Measurements from ENCODE around the gene MTAP. TPM values are rescaled to one million over a fixed set of nuclear protein-coding genes. Genes with fewer than 3 reads are reported as not detected.

The MTAP gene
- total and polyA plus RNA-seq, 9 of the 15 experiments (the other 6 are each of a cell fraction or from before 2014, with no cell fraction given), result 0.07 TPM; not detected in 8

GRCh38 chr9:21919377-21920362, 117.2 kb downstream of the MTAP start:
- intact Hi-C loops (cut with micrococcal nuclease), result no loop called here
- no peak for DNase-seq (ENCODE audit: extremely low read depth in 1 of 4, low spot score in 3 of 4)
- BruUV-seq (replicated peaks), result no TSS peak
- ChIA-PET POLR2A (no interaction called here), CTCF (ENCODE audit: low intra/inter-chr PET ratio) (no interaction called here)
- Histone ChIP-seq H3K9ac (ENCODE audit: insufficient read depth in 1 of 2, low read depth in 2 of 2, low read length in 2 of 2) (no peak overlapping the region), H3K27me3 (ENCODE audit: control insufficient read depth in 2 of 2, insufficient read depth in 2 of 2, low read length in 2 of 2) (no peaks in the 10 kb centered on the region), H3K36me3 (ENCODE audit: control insufficient read depth, insufficient read depth, low read length) (no peaks in the 10 kb centered on the region), H3K9me1 (ENCODE audit: control insufficient read depth, insufficient read depth, low read length) (no peaks in the 10 kb centered on the region), H3K4me2 (ENCODE audit: insufficient read depth, low read length) (no peak overlapping the region), H3K4me3 (no peak overlapping the region), H3K27ac (ENCODE audit: extremely low read depth, low read depth, low read length) (no peak overlapping the region), H2AFZ (ENCODE audit: low read depth, low read length) (no peak overlapping the region), H3K79me2 (ENCODE audit: control insufficient read depth, insufficient read depth, low read length) (no peaks in the 10 kb centered on the region), H3K4me1 (replicated peaks in 1 of 2; ENCODE audit: control insufficient read depth in 2 of 2, insufficient read depth in 2 of 2, low read length in 2 of 2) (no peaks in the 10 kb centered on the region), H4K20me1 (replicated peaks; ENCODE audit: control insufficient read depth, insufficient read depth, low read length) (no peaks in the 10 kb centered on the region), H3K9me3 (replicated peaks; ENCODE audit: control insufficient read depth, insufficient read depth, low read depth, low read length) (no peaks in the 10 kb centered on the region)
- no peak for ATAC-seq
- in situ Hi-C loops (cut with MboI), result no loop called here
- TF ChIP-seq NFE2L1 (tag; IDR thresholded peaks at IDR 0.05; ENCODE audit: borderline replicate concordance, low read depth), result no peak
- no peak for TF ChIP-seq NR2C2 (CRISPR knock-in tag; IDR thresholded peaks at IDR 0.05)
- no peak for TF ChIP-seq NR2C2 (tag; IDR thresholded peaks at IDR 0.05)
- TF ChIP-seq SMARCA4 (IDR thresholded peaks at IDR 0.05), result no peak
- TF ChIP-seq LEF1 (IDR thresholded peaks at IDR 0.05), result no peak
- TF ChIP-seq L3MBTL2 (IDR thresholded peaks at IDR 0.05), result no peak
- TF ChIP-seq SAP30 (IDR thresholded peaks at IDR 0.05; ENCODE audit: borderline replicate concordance, insufficient read depth, low read depth, low read length, poor library complexity, severe bottlenecking), result no peak
- no peak for TF ChIP-seq RBM17 (IDR thresholded peaks at IDR 0.05; ENCODE audit: borderline replicate concordance, low read depth, low read length)
- TF ChIP-seq ZNF324 (CRISPR knock-in tag; IDR thresholded peaks at IDR 0.05), result no peak
- TF ChIP-seq HCFC1 (IDR thresholded peaks at IDR 0.05; ENCODE audit: low read depth, low read length), result no peak
- no peak for TF ChIP-seq TAF7 (tag; IDR thresholded peaks at IDR 0.05)
- no peak for TF ChIP-seq E2F6 (IDR thresholded peaks at IDR 0.05; ENCODE audit: borderline replicate concordance in 1 of 2, extremely low read depth in 1 of 2, insufficient read depth in 1 of 2, insufficient read length in 1 of 2, low read depth in 1 of 2, low read length in 1 of 2, poor library complexity in 1 of 2, severe bottlenecking in 1 of 2)
- TF ChIP-seq HMBOX1 (IDR thresholded peaks at IDR 0.05), result no peak
- no peak for TF ChIP-seq PHB (CRISPR knock-in tag; IDR thresholded peaks at IDR 0.05)
- TF ChIP-seq ZNF175 (CRISPR knock-in tag; IDR thresholded peaks at IDR 0.05; ENCODE audit: low read depth), result no peak
- TF ChIP-seq PHTF2 (CRISPR knock-in tag; IDR thresholded peaks at IDR 0.05), result no peak
- no peak for TF ChIP-seq ZNF12 (CRISPR knock-in tag; IDR thresholded peaks at IDR 0.05)
- no peak for FAIRE-seq
- no CpG with 5 or more reads among the region's 4 CpGs for WGBS (ENCODE audit: insufficient coverage, low coverage, missing lambda C conversion rate)
